H1 (cell line): ENCODE data around the gene EIF2S2.

Experiments used
- ATF3 ChIP-seq: IDR thresholded peaks from 2 replicates; pipeline ENCODE4 v1.6.1; 2011; ENCODE audit warnings: low read depth, mild to moderate bottlenecking, low read length; ENCODE audit not compliant: insufficient read depth
- CTCF ChIP-seq, 3 experiments: IDR thresholded peaks; 1 replicate in 2 of 3; 2 replicates in 1 of 3; pipeline versions ENCODE4 v1.5.1 to v1.6.1; 2011; ENCODE audit warnings: low read length in 3 of 3, mild to moderate bottlenecking in 3 of 3, inconsistent platforms in 2 of 3, low read depth in 1 of 3, moderate library complexity in 1 of 3; ENCODE audit not compliant: insufficient read depth in 1 of 3; ENCODE audit errors: control extremely low read depth in 1 of 3
- EZH2 ChIP-seq: fragments of 200-600 bp; sonication (generic); IDR thresholded peaks from 2 replicates; pipeline ENCODE4 v1.7.1; 2012; ENCODE audit warnings: low read depth, mild to moderate bottlenecking, moderate library complexity, low read length, inconsistent platforms; ENCODE audit not compliant: severe bottlenecking
- RBBP5 ChIP-seq: IDR thresholded peaks from 2 replicates; pipeline ENCODE4 v1.7.1; 2012; ENCODE audit warnings: low read depth, mild to moderate bottlenecking, inconsistent platforms, low read length, moderate library complexity, borderline replicate concordance
- RXRA ChIP-seq: IDR thresholded peaks from 2 replicates; pipeline ENCODE4 v1.6.1; 2011; ENCODE audit warnings: low read depth, mild to moderate bottlenecking, low read length, moderate library complexity; ENCODE audit not compliant: insufficient read depth
- SUZ12 ChIP-seq: fragments of 200-600 bp; sonication (generic); IDR thresholded peaks from 2 replicates; pipeline ENCODE4 v1.6.1; 2012; ENCODE audit warnings: mild to moderate bottlenecking, inconsistent platforms, low read length, moderate library complexity, mixed read lengths

- TF ChIP-seq SUZ12 (no peak), RBBP5 (no peak), RXRA (no peak), CTCF (IDR thresholded peaks at IDR 0.05; ENCODE audit: control extremely low read depth in 1 of 3, insufficient read depth in 1 of 3, low read depth in 1 of 3, low read length in 3 of 3) (no peak), EZH2 (no peak), ATF3 (no peak)
These were observed 22.2 kb downstream of the EIF2S2 start for GRCh38 chr20:34089655-34090345.
